ENCODE measurements around the gene CCDC160.

GRCh38 chrX:134251241-134251640, 14.3 kb downstream of the CCDC160 start:
- TF ChIP-seq CTCF (IDR thresholded peaks at IDR 0.05; ENCODE audit: insufficient read depth, low read length, poor library complexity, severe bottlenecking), result no peak
- TF ChIP-seq EZH2phosphoT487 (conservative IDR thresholded peaks at IDR 0.05; ENCODE audit: low read length), result no peak
